Aorta (tissue), 5 donors: ENCODE results near the gene WDFY4. TPM values are rescaled to one million over a fixed set of nuclear protein-coding genes. Genes with fewer than 3 reads are reported as not detected.

ENCODE experiments used
- ATAC-seq: fragments of 200-7000 bp; cut with Tn5 transposase; one replicate; pipeline ENCODE4 v1.9.1; 2022; ENCODE audit warnings: moderate library complexity; ENCODE audit not compliant: low FRiP score
- DNase-seq, 2 donors: peaks; one replicate each; pipeline ENCODE4 v3.0.0-alpha.2; 2020
- H3K27ac ChIP-seq, 2 donors: one replicate each; pipeline ENCODE4 v1.5.1; 2013; ENCODE audit warnings: low read length in 2 of 2, mild to moderate bottlenecking in 2 of 2, moderate library complexity in 2 of 2, control low read depth in 1 of 2, inconsistent platforms in 1 of 2, low read depth in 1 of 2
- H3K27me3 ChIP-seq, 2 donors: one replicate each; pipeline ENCODE4 v1.6.1; 2013; ENCODE audit warnings: control low read depth in 1 of 2, low read length in 1 of 2, mild to moderate bottlenecking in 1 of 2, moderate library complexity in 1 of 2; ENCODE audit not compliant: insufficient read depth in 2 of 2, control insufficient read depth in 1 of 2
- H3K36me3 ChIP-seq, 2 donors: one replicate each; pipeline ENCODE4 v1.6.1; 2013; ENCODE audit warnings: control low read depth in 1 of 2, low read length in 1 of 2, mild to moderate bottlenecking in 1 of 2; ENCODE audit not compliant: insufficient read depth in 2 of 2, control insufficient read depth in 1 of 2
- H3K4me1 ChIP-seq, 2 donors: one replicate each; pipeline ENCODE4 v1.6.1; 2013; ENCODE audit warnings: low read length in 2 of 2, control low read depth in 1 of 2, mild to moderate bottlenecking in 1 of 2, moderate library complexity in 1 of 2; ENCODE audit not compliant: insufficient read depth in 2 of 2, control insufficient read depth in 1 of 2
- H3K4me3 ChIP-seq, 2 donors: one replicate each; pipeline ENCODE4 v1.5.1; 2013; ENCODE audit warnings: low read length in 2 of 2, control low read depth in 1 of 2, mild to moderate bottlenecking in 1 of 2
- H3K9me3 ChIP-seq: one replicate; pipeline ENCODE4 v1.6.1; 2013; ENCODE audit warnings: mild to moderate bottlenecking, low read length; ENCODE audit not compliant: control insufficient read depth
- WGBS, 2 donors: extraction: QIAGEN DNeasy Blood & Tissue Kit; methylation state at CpG; one replicate each; pipeline ENCODE4 v1.1.7; 2013; 5-methylcytosine and 5-hydroxymethylcytosine counted together
- intact Hi-C, 2 donors: fragments of 100-400 bp; cut with DNase I; formaldehyde crosslinking; loops; one replicate each; pipeline versions ENCODE4 v1.14.2 to v1.15.0; 2022
- polyA plus RNA-seq, 2 donors: library from polyadenylated mRNA; stranded (reverse); fragments of 200-250 nt; gene quantifications; one replicate each; pipeline ENCODE4 v1.2.3, GENCODE V29; 2013
- total RNA-seq, 2 donors: library from RNA; stranded (reverse); fragmentation: NEBNext Ultra II Directional; extraction: Animal tissue kit (Norgen Biotek cat#: 25700); gene quantifications; one replicate each; pipeline ENCODE4 v1.2.1, GENCODE V29; 2021
- donor health status: healthy with polysubstance abuse.
- donor health status: Bipolar disorder and iron deficiency.
- donor health status: DM: no; HTN: no; CAD: no.
- donor health status: DM: no; HTN: no; CAD: no.
- donor health status: DM: yes; HTN: yes; CAD: no.

Gene WDFY4
- total and polyA plus RNA-seq, 4 donors = 0.54 to 15.0 (median 4.6) TPM

DNA sequence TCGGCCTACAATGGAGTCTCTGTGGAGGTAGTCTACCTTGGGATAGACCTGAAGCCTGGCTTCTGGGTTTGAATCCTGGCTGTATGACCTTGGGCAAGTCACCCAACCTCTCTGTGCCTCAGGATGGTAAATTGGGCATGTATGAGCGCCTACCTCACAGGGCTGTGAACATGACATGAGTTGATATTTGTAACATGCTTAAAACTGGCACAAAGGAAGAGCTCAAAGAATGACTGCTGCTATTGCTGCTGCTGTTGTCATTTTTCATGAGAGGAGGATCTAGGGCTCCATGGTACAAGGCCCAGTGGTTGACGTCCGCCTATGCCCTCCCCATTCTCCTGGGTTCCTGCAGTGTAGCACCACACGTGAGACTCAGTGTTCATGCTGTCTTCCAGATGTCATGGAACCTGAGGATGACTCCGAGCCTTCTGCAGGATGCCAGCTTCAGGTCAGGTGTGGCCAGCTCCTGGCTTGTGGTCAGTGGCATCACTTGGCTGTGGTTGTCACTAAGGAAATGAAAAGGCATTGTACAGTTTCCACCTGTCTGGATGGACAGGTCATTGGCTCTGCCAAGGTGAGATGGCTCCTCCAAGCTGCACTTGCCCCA lies 95.0 kb downstream of the WDFY4 start:
- 96 to 98% methylated on average over 6 of the region's 6 CpGs for WGBS, 2 donors
- Histone ChIP-seq H3K27me3 (no peaks in the 10 kb centered on the region), H3K36me3 (no peaks in the 10 kb centered on the region), H3K27ac (no peak overlapping the region), H3K9me3 (no peaks in the 10 kb centered on the region), H3K4me3 (no peak overlapping the region), H3K4me1 (peaks cover 0 to 5% of the 10 kb centered on the region in 2 donors)
- intact Hi-C loops = no loop called here
- DNase-seq = no peak
- ATAC-seq = no peak

DNA sequence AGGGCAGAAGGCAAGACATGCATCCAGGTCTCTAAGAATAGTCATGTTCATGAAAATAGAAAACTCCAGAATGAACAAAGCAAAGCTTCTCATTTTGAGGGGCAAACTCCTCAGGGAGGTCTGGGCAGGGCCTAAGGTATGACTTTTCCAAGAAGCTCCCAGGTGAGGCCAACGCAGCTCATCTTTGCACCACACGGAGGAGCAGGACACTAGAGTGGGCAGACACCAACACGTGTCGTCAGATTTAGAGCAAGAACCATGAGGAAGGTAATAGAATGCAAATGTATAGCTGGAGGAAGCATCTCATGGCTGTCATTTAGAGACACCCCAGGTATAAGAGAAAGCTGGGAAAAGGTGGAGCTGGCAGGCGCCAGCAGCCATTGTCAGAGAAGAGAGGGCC lies 95.7 kb downstream of the WDFY4 start:
- H3K27ac ChIP-seq = no peak overlapping the region
- H3K4me3 ChIP-seq = no peak overlapping the region
- H3K36me3 ChIP-seq = no peaks in the 10 kb centered on the region
- DNase-seq (no peak), ATAC-seq (no peak)
- 96 to 97% methylated on average over 5 of the region's 5 CpGs for WGBS, 2 donors
- peaks cover 0 to 5% of the 10 kb centered on the region in 2 donors for H3K4me1 ChIP-seq
- H3K27me3 ChIP-seq = no peaks in the 10 kb centered on the region
- H3K9me3 ChIP-seq = no peaks in the 10 kb centered on the region
- intact Hi-C loops = no loop called here

DNA sequence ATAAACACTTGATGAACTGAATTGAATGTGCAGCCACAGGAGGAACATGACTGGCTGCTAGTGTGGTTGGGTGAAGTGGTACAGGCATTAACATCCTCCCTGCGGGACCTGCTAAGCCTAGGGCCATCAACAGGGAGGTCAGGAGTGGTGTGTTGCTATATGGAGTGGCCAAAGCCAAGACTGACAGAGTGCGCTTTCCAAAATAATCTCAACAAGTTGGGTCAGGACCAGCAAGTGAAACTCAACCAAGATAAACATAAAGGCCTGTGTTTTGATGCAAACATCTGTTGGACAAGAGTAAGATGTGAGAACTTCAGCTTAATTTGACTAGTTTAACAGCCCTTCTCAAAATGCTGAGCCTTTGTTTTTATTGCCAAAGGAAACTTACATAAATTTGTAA lies 97.7 kb downstream of the WDFY4 start:
- 8 to 10% methylated on average over 2 of the region's 2 CpGs for WGBS, 2 donors
- intact Hi-C loops = no loop called here
- no peaks in the 10 kb centered on the region for H3K36me3 ChIP-seq
- H3K27me3 ChIP-seq = no peaks in the 10 kb centered on the region
- peaks cover 0 to 5% of the 10 kb centered on the region in 2 donors for H3K4me1 ChIP-seq
- H3K27ac ChIP-seq = no peak overlapping the region
- no peak overlapping the region for H3K4me3 ChIP-seq
- DNase-seq = no peak
- no peaks in the 10 kb centered on the region for H3K9me3 ChIP-seq
- no peak for ATAC-seq

DNA sequence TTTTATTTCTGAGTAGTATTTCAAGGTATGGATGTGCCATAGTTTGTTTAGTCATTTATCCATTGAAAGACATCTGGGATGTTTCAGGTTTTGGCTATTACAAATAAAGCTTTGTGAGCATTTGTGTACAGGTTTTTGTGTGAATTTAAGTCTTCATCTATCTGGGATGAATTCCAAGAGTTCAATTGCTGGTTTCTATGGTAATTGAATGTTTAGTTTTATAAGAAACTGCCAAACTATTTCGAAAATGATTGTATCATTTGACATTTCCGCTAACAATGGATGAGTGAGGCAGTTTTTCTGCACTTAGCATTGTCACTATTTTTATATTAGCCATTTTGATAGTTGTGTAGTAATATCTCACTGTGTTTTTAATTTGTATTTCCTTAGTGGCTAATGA lies 99.4 kb downstream of the WDFY4 start:
- WGBS, 2 donors = 62 to 69% methylated on average over 2 of the region's 2 CpGs
- Histone ChIP-seq H3K9me3 (no peaks in the 10 kb centered on the region), H3K4me3 (no peak overlapping the region), H3K27ac (no peak overlapping the region), H3K4me1 (peaks cover 0 to 5% of the 10 kb centered on the region in 2 donors), H3K27me3 (no peaks in the 10 kb centered on the region), H3K36me3 (no peaks in the 10 kb centered on the region)
- ATAC-seq = no peak
- intact Hi-C loops = no loop called here
- no peak for DNase-seq

DNA sequence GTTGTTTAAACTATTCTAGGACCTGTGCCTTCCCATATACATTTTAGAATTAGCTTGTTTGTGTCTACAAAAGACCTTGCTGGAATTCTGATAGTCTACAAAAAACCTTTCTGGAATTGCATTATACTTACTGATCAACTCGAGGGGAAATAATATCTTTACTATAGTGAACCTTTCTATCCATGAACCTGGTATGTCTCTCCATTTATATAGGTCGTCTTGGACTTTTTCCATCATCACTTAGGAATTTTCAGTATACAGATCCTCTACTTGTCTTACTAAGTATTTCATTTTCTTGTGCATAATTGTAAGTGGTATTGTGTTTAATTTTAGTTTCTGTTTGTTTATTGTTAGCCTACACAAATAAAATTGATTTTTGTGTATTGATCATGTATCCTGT lies 101.1 kb downstream of the WDFY4 start:
- no peak overlapping the region for H3K27ac ChIP-seq
- H3K27me3 ChIP-seq = no peaks in the 10 kb centered on the region
- 82 to 87% methylated on average over 2 of the region's 2 CpGs for WGBS, 2 donors
- H3K4me1 ChIP-seq = peaks cover 0 to 5% of the 10 kb centered on the region in 2 donors
- ATAC-seq (no peak), DNase-seq (no peak)
- H3K9me3 ChIP-seq = no peaks in the 10 kb centered on the region
- intact Hi-C loops = no loop called here
- no peaks in the 10 kb centered on the region for H3K36me3 ChIP-seq
- no peak overlapping the region for H3K4me3 ChIP-seq

DNA sequence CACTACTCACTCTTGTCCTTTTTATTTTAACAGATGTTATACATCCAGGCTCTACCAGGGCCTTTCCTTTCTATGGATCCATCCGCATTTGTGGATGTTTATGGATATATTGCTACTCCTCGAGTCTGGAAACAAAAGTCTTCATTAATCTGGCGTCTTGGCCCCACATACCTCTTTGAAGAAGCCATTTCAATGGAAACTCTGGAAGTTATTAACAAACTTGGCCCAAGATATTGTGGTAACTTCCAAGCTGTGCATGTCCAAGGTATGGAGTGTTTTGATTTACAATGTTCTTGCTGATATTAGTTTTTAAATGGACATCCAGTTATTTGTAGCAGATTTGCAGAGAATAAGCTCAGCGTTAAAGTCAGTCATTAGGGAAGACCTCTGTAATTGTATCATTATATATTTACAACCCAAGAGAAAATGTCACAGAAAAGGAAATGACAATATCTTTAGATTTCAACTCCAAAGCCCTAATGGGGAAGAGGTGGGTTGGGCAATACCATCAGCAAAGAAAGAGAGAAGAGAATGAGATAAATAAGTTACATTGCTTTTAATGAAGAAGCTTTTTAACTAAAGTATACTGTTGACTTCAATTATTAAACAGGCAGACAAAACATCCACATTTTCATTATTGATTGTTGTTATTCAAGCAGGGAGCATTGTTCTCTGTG lies 102.1 kb downstream of the WDFY4 start:
- Histone ChIP-seq H3K36me3 (no peaks in the 10 kb centered on the region), H3K4me1 (peaks cover 0 to 5% of the 10 kb centered on the region in 2 donors), H3K27ac (no peak overlapping the region), H3K4me3 (no peak overlapping the region), H3K27me3 (no peaks in the 10 kb centered on the region), H3K9me3 (no peaks in the 10 kb centered on the region)
- intact Hi-C loops = no loop called here
- WGBS, 2 donors = 92 to 94% methylated on average over 4 of the region's 4 CpGs
- no peak for DNase-seq
- no peak for ATAC-seq

DNA sequence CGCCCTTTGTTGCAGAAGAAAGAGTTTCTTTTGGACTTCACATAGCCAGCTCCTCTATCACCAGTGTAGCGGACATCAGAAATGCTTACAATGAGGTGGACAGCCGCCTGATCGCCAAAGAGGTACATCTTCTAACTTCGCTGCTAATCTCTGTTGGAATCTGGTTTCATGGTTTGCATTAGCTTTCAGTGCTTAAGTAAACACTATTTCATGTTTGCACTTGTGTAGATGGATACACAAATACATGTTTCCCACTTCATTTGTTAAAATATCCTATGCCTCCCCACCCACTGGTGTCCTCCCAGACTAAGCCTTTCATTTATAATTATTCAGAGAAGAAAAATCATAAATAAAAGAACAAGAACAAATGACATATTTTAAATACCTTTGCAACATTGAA lies 103.9 kb downstream of the WDFY4 start:
- WGBS, 2 donors = 95% methylated on average over 5 of the region's 5 CpGs
- peaks cover 0 to 3% of the 10 kb centered on the region in 2 donors for H3K4me1 ChIP-seq
- intact Hi-C loops = no loop called here
- ATAC-seq = no peak
- H3K27me3 ChIP-seq = no peaks in the 10 kb centered on the region
- no peak overlapping the region for H3K27ac ChIP-seq
- no peak overlapping the region for H3K4me3 ChIP-seq
- H3K9me3 ChIP-seq = no peaks in the 10 kb centered on the region
- no peaks in the 10 kb centered on the region for H3K36me3 ChIP-seq
- no peak for DNase-seq

DNA sequence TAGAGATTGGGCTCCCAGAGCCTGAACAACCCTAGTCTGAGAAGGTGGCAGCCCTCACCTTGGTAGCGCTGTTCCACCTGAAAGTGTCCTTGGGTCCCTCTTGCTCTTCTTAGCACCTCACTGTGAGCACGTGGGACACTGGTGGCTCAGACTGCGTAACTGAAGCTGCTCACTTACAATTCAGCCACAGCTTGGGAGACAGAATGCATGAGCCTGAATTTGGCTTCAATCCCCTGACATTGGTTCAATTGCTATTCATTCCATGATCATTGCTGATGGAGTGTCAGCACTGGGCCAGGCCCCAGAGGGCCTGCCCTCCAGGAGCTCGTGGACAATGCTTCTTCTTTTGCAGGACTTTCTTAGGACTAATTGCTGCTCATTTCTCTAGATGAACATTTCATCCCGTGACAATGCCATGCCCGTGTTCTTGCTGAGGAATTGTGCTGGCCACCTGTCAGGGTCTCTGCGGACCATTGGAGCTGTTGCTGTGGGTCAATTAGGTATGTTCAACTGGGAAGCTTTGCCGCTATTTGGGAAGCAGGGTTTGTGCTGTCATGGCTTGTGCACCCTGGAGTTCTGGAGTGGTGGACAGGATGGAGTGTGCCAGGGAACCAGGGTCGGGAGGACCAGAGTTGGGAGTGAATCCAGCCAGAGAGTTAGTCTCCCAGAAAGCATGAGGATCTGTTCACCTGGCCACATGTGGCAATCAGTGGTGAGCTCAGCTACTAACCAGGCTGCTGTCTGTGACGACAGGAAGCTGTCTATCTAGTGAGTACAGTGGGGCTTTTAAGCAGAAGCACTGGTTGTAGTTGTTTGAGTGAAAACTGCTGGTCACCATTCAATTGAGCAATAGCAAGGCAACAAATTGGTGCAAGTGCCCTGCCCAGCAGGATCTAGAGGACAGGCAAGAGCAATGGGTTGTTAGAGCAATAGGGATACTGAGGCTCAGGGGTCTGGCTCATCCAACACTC lies 105.1 kb downstream of the WDFY4 start:
- H3K4me3 ChIP-seq = no peak overlapping the region
- no peaks in the 10 kb centered on the region for H3K27me3 ChIP-seq
- H3K36me3 ChIP-seq = no peaks in the 10 kb centered on the region
- H3K27ac ChIP-seq = no peak overlapping the region
- no peak for DNase-seq
- 94% methylated on average over 10 of the region's 10 CpGs for WGBS, 2 donors
- intact Hi-C loops = no loop called here
- peaks cover 0 to 3% of the 10 kb centered on the region in 2 donors for H3K4me1 ChIP-seq
- no peaks in the 10 kb centered on the region for H3K9me3 ChIP-seq
- no peak for ATAC-seq
